ENCODE measurements around the gene RACK1.

RACK1 gene

GRCh38 chr5:181261320-181262049 lies 17.8 kb upstream of the RACK1 start:
- DNase-seq (ENCODE audit: low read depth, low spot score): no peak
- peaks cover 18% of the 10 kb centered on the region; the same call in 1 of the 2 replicates for H3K36me3 ChIP-seq (ENCODE audit: insufficient read depth, low read length)
- H3K9ac ChIP-seq (ENCODE audit: insufficient read length): peak overlapping the region; percentile 100
- no peak for TF ChIP-seq FOXP2 (optimal IDR thresholded peaks at IDR 0.05; ENCODE audit: control extremely low read depth, extremely low read length, insufficient read depth)
- peak overlapping the region; percentile 99 for H3K4me3 ChIP-seq
- H3K9me3 ChIP-seq (ENCODE audit: low read depth, low read length): no peaks in the 10 kb centered on the region
- H3K27ac ChIP-seq: peak overlapping the region; percentile 94

GRCh38 chr5:181260720-181261319 lies 17.1 kb upstream of the RACK1 start, which contains the start of gene TRIM52:
Gene TRIM52 (minus strand): TSS chr5:181261143. CDS start chr5:181260813, 330 bp downstream.
- H3K9me3 ChIP-seq (ENCODE audit: low read depth, low read length): no peaks in the 10 kb centered on the region
- peak within 1 kb of the TSS; percentile 100 for H3K9ac ChIP-seq (ENCODE audit: insufficient read length)
- peaks cover 24% of the 10 kb centered on the region for H3K36me3 ChIP-seq (ENCODE audit: insufficient read depth, low read length)
- peak within 1 kb of the TSS; percentile 99 for H3K4me3 ChIP-seq
- H3K27ac ChIP-seq: peak within 1 kb of the TSS; percentile 94
- TF ChIP-seq FOXP2 (optimal IDR thresholded peaks at IDR 0.05; ENCODE audit: control extremely low read depth, extremely low read length, insufficient read depth) (peak; percentile 93), POLR2AphosphoS5 (IDR thresholded peaks at IDR 0.05; ENCODE audit: borderline replicate concordance, low read depth, low read length) (peak; percentile 92), EZH2 (IDR thresholded peaks at IDR 0.05) (no peak)
- no peak for DNase-seq (ENCODE audit: low read depth, low spot score)

- peaks cover 31% of the 10 kb centered on the region for H3K36me3 ChIP-seq (ENCODE audit: insufficient read depth, low read length)
- no peak for TF ChIP-seq POLR2AphosphoS5 (IDR thresholded peaks at IDR 0.05; ENCODE audit: borderline replicate concordance, low read depth, low read length)
- no peak for TF ChIP-seq FOXP2 (optimal IDR thresholded peaks at IDR 0.05; ENCODE audit: control extremely low read depth, extremely low read length, insufficient read depth)
- no peak for TF ChIP-seq EZH2 (IDR thresholded peaks at IDR 0.05)
- no peak for DNase-seq (ENCODE audit: low read depth, low spot score)
- H3K9ac ChIP-seq (ENCODE audit: insufficient read length): peak overlapping the region; percentile 100
- H3K4me3 ChIP-seq: peak overlapping the region; percentile 99
- no peaks in the 10 kb centered on the region for H3K9me3 ChIP-seq (ENCODE audit: low read depth, low read length)
- H3K27ac ChIP-seq: no peak overlapping the region
Measured at GRCh38 chr5:181259974-181260719, 16.4 kb upstream of the RACK1 start.

GRCh38 chr5:181259283-181259682 lies 15.6 kb upstream of the RACK1 start:
- no peak overlapping the region for H3K27ac ChIP-seq
- peaks cover 39% of the 10 kb centered on the region for H3K36me3 ChIP-seq (ENCODE audit: insufficient read depth, low read length)
- TF ChIP-seq EZH2 (IDR thresholded peaks at IDR 0.05): no peak
- TF ChIP-seq POLR2AphosphoS5 (IDR thresholded peaks at IDR 0.05; ENCODE audit: borderline replicate concordance, low read depth, low read length): no peak; the same call in 1 of the 2 replicates
- no peak for TF ChIP-seq FOXP2 (optimal IDR thresholded peaks at IDR 0.05; ENCODE audit: control extremely low read depth, extremely low read length, insufficient read depth)
- H3K9ac ChIP-seq (ENCODE audit: insufficient read length): peak overlapping the region; percentile 100
- H3K4me3 ChIP-seq: peak overlapping the region; percentile 99
- DNase-seq (ENCODE audit: low read depth, low spot score): no peak
- H3K9me3 ChIP-seq (ENCODE audit: low read depth, low read length): no peaks in the 10 kb centered on the region

- Histone ChIP-seq H3K36me3 (ENCODE audit: insufficient read depth, low read length) (peaks cover 36% of the 10 kb centered on the region), H3K9me3 (ENCODE audit: low read depth, low read length) (no peaks in the 10 kb centered on the region), H3K27ac (no peak overlapping the region), H3K4me3 (peak overlapping the region; percentile 99), H3K9ac (ENCODE audit: insufficient read length) (peak overlapping the region; percentile 100)
- no peak for DNase-seq (ENCODE audit: low read depth, low spot score)
- no peak for TF ChIP-seq POLR2AphosphoS5 (IDR thresholded peaks at IDR 0.05; ENCODE audit: borderline replicate concordance, low read depth, low read length)
- TF ChIP-seq FOXP2 (optimal IDR thresholded peaks at IDR 0.05; ENCODE audit: control extremely low read depth, extremely low read length, insufficient read depth): no peak
- no peak for TF ChIP-seq EZH2 (IDR thresholded peaks at IDR 0.05)
Measured at GRCh38 chr5:181258576-181258975, 14.9 kb upstream of the RACK1 start.

DNA sequence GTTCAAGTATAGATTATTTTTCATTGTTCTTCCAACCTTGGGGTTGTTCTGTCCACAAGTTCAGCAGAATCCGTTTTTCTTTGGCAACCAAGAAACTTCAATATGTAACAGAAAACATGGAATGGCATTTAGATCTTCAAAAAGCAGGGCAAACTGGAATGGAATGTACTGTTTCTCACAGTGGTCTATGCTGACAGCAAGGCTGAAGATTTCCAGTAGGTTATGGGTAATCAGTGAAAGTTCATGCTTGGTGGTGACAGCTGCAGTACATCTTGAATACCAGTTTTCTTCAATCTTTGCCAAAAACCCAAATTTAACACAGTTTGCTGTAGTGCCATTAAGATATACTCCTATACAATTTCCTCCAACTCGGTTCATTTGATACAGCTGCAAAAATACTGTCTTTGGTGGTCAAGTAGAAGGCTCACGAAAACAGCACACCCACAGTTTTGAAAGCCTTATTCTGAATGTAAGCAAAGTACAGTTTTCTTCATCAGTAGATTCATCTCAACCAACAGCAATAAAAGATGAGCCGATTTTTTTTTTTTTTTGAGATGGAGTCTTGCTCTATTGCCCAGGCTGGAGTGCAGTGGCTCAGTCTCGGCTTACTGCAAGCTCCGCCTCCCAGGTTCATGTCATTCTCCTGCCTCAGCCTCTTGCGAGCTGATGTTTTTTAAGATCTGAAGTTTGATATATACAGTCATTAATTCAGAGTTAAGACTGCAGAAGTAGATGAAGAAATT lies 12.3 kb upstream of the RACK1 start:
- no peak for TF ChIP-seq POLR2AphosphoS5 (IDR thresholded peaks at IDR 0.05; ENCODE audit: borderline replicate concordance, low read depth, low read length)
- no peak for TF ChIP-seq FOXP2 (optimal IDR thresholded peaks at IDR 0.05; ENCODE audit: control extremely low read depth, extremely low read length, insufficient read depth)
- TF ChIP-seq EZH2 (IDR thresholded peaks at IDR 0.05): no peak
- Histone ChIP-seq H3K36me3 (ENCODE audit: insufficient read depth, low read length) (peaks cover 46% of the 10 kb centered on the region), H3K27ac (peak overlapping the region; percentile 49; the same call in 1 of the 2 replicates), H3K4me3 (no peak overlapping the region), H3K9ac (ENCODE audit: insufficient read length) (peak overlapping the region; percentile 22), H3K9me3 (ENCODE audit: low read depth, low read length) (no peaks in the 10 kb centered on the region)
- DNase-seq (ENCODE audit: low read depth, low spot score): no peak

GRCh38 chr5:181255276-181255675 lies 11.6 kb upstream of the RACK1 start:
- H3K9ac ChIP-seq (ENCODE audit: insufficient read length): peak overlapping the region; percentile 22
- H3K36me3 ChIP-seq (ENCODE audit: insufficient read depth, low read length): peaks cover 51% of the 10 kb centered on the region

More at GRCh38 chr5:181255276-181255675, 11.6 kb upstream of the RACK1 start:
- no peak for DNase-seq (ENCODE audit: low read depth, low spot score)
- Histone ChIP-seq H3K9me3 (ENCODE audit: low read depth, low read length) (no peaks in the 10 kb centered on the region), H3K27ac (peak overlapping the region; percentile 49; the same call in 1 of the 2 replicates), H3K4me3 (no peak overlapping the region)
- TF ChIP-seq EZH2 (IDR thresholded peaks at IDR 0.05): no peak
- TF ChIP-seq FOXP2 (optimal IDR thresholded peaks at IDR 0.05; ENCODE audit: control extremely low read depth, extremely low read length, insufficient read depth): no peak
- TF ChIP-seq POLR2AphosphoS5 (IDR thresholded peaks at IDR 0.05; ENCODE audit: borderline replicate concordance, low read depth, low read length): no peak
